Neuronal stem cell (in vitro differentiated cells): Measurements from ENCODE around the gene CES3.

ENCODE experiments used
- DNase-seq: peaks from one replicate; pipeline ENCODE4 v3.0.0-alpha.2; 2013; ENCODE audit warnings: low spot score
- H2AFZ ChIP-seq: one replicate; pipeline ENCODE4 v1.6.1; 2013; ENCODE audit warnings: mild to moderate bottlenecking, low read length, inconsistent platforms
- H2AK5ac ChIP-seq: 2 replicates; pipeline ENCODE4 v1.6.1; 2013; ENCODE audit warnings: low read depth, mild to moderate bottlenecking, inconsistent platforms, low read length, moderate library complexity, mixed read lengths
- H2BK120ac ChIP-seq: 2 replicates; pipeline ENCODE4 v1.6.1; 2013; ENCODE audit warnings: low read depth, mild to moderate bottlenecking, inconsistent platforms, low read length, moderate library complexity, mixed read lengths
- H2BK12ac ChIP-seq: one replicate; pipeline ENCODE4 v1.6.1; 2013; ENCODE audit warnings: low read length, inconsistent platforms
- H2BK15ac ChIP-seq: 2 replicates; pipeline ENCODE4 v1.6.1; 2013; ENCODE audit warnings: mild to moderate bottlenecking, low read length, inconsistent platforms, mixed read lengths
- H2BK5ac ChIP-seq: one replicate; pipeline ENCODE4 v1.6.1; 2013; ENCODE audit warnings: inconsistent platforms, mild to moderate bottlenecking, low read length, moderate library complexity
- H3K14ac ChIP-seq: one replicate; pipeline ENCODE4 v1.6.1; 2013; ENCODE audit warnings: low read length, inconsistent platforms
- H3K18ac ChIP-seq: 2 replicates; pipeline ENCODE4 v1.6.1; 2013; ENCODE audit warnings: low read length, inconsistent platforms
- H3K23ac ChIP-seq: 2 replicates; pipeline ENCODE4 v1.6.1; 2013; ENCODE audit warnings: low read depth, mild to moderate bottlenecking, mixed read lengths, low read length, inconsistent platforms; ENCODE audit not compliant: poor library complexity
- H3K27ac ChIP-seq: replicated peaks from 3 replicates; pipeline ENCODE4 v1.5.1; 2013; ENCODE audit warnings: low read length, inconsistent platforms
- H3K27me3 ChIP-seq, 3 experiments: 2 replicates each; pipeline ENCODE4 v1.6.1; 2013; ENCODE audit warnings: low read length in 3 of 3, mild to moderate bottlenecking in 2 of 3, inconsistent platforms in 1 of 3, low read depth in 1 of 3, mixed read lengths in 1 of 3, moderate library complexity in 1 of 3; ENCODE audit not compliant: control insufficient read depth in 3 of 3, insufficient read depth in 3 of 3
- H3K36me3 ChIP-seq, 2 donors: replicated peaks in 1 of 2; 2 replicates each; pipeline ENCODE4 v1.6.1; 2013; ENCODE audit warnings: low read length in 2 of 2; ENCODE audit not compliant: control insufficient read depth in 2 of 2, insufficient read depth in 2 of 2
- H3K4ac ChIP-seq: 2 replicates; pipeline ENCODE4 v1.6.1; 2013; ENCODE audit warnings: inconsistent platforms, mild to moderate bottlenecking, low read length, moderate library complexity
- H3K4me1 ChIP-seq, 2 donors: 1 replicate in 1 of 2; 2 replicates in 1 of 2; pipeline ENCODE4 v1.6.1; 2013; ENCODE audit warnings: low read length in 2 of 2, low read depth in 1 of 2; ENCODE audit not compliant: control insufficient read depth in 2 of 2, insufficient read depth in 1 of 2
- H3K4me2 ChIP-seq: one replicate; pipeline ENCODE4 v1.6.1; 2013; ENCODE audit warnings: mild to moderate bottlenecking, low read length, inconsistent platforms; ENCODE audit not compliant: insufficient read depth, poor library complexity, severe bottlenecking
- H3K4me3 ChIP-seq, 2 donors: 2 replicates each; pipeline ENCODE4 v1.5.1; 2013; ENCODE audit warnings: low read length in 2 of 2, mild to moderate bottlenecking in 2 of 2, inconsistent platforms in 1 of 2, moderate library complexity in 1 of 2
- H3K79me1 ChIP-seq: one replicate; pipeline ENCODE4 v1.6.1; 2013; ENCODE audit warnings: low read depth, mild to moderate bottlenecking, inconsistent platforms, low read length, moderate library complexity
- H3K9ac ChIP-seq: one replicate; pipeline ENCODE4 v1.6.1; 2013; ENCODE audit warnings: mild to moderate bottlenecking, low read depth, low read length, inconsistent platforms; ENCODE audit not compliant: poor library complexity
- H3K9me3 ChIP-seq, 2 donors: replicated peaks in 1 of 2; 2 replicates each; pipeline versions ENCODE3 to v1.6.1; 2013; ENCODE audit warnings: low read length in 2 of 2, mild to moderate bottlenecking in 2 of 2, inconsistent platforms in 1 of 2, low read depth in 1 of 2, mixed read lengths in 1 of 2, moderate library complexity in 1 of 2; ENCODE audit not compliant: control insufficient read depth in 2 of 2, insufficient read depth in 1 of 2
- H4K8ac ChIP-seq: one replicate; pipeline ENCODE4 v1.6.1; 2013; ENCODE audit warnings: low read depth, mild to moderate bottlenecking, inconsistent platforms, low read length, moderate library complexity
- H4K91ac ChIP-seq: one replicate; pipeline ENCODE4 v1.6.1; 2013; ENCODE audit warnings: low read length, low read depth, mild to moderate bottlenecking, inconsistent platforms; ENCODE audit not compliant: poor library complexity
- WGBS, 2 donors: extraction: QIAGEN DNeasy Blood & Tissue Kit; methylation state at CpG; one replicate each; pipeline ENCODE4 v1.1.7; 2013; ENCODE audit warnings: missing lambda C conversion rate in 2 of 2, mixed read lengths in 1 of 2; ENCODE audit not compliant: insufficient read length in 2 of 2, insufficient replicate concordance in 1 of 2; ENCODE audit errors: extremely low coverage in 2 of 2; 5-methylcytosine and 5-hydroxymethylcytosine counted together

CES3 gene

DNA sequence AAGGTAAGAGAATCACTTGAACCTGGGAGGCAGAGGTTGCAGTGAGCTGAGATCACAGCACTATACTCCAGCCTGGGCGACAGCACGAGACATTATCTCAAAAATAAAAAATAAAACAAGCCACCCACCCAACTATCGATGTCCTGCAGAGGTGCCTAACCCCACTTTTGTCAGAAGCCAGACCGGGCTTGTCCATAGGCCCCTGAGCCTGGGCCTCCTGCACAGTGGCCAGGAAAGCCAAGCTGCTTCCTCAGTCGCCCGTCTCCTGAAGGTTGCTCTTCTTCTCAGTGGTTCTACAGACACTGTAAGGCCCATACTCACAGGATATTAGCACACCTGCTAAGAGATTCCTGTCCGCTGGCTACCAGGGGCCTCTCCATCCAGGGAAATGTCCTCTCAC lies 14.5 kb upstream of the CES3 start:
- no peak overlapping the region for H3K18ac ChIP-seq
- no peaks in the 10 kb centered on the region for H3K79me1 ChIP-seq
- no peak overlapping the region for H3K9ac ChIP-seq
- H3K27ac ChIP-seq: no peak overlapping the region
- peaks cover 0 to 2% of the 10 kb centered on the region in 2 donors for H3K9me3 ChIP-seq
- H2AK5ac ChIP-seq: no peak overlapping the region
- H4K8ac ChIP-seq: no peak overlapping the region
- no peak overlapping the region for H2AFZ ChIP-seq
- peaks cover 0 to 29% (median 8%) of the 10 kb centered on the region in 3 experiments for H3K27me3 ChIP-seq
- H3K4me2 ChIP-seq: no peak overlapping the region
- no peak overlapping the region for H2BK5ac ChIP-seq
- no peak overlapping the region for H3K4me3 ChIP-seq
- H4K91ac ChIP-seq: no peak overlapping the region
- H2BK15ac ChIP-seq: no peak overlapping the region
- no peaks in the 10 kb centered on the region for H3K4me1 ChIP-seq
- no peak overlapping the region for H2BK12ac ChIP-seq
- H3K14ac ChIP-seq: no peak overlapping the region
- H3K36me3 ChIP-seq: peaks cover 12 to 26% of the 10 kb centered on the region in 2 donors
- H2BK120ac ChIP-seq: no peak overlapping the region
- DNase-seq: no peak
- no peak overlapping the region for H3K4ac ChIP-seq
- H3K23ac ChIP-seq: no peak overlapping the region
- no CpG with 5 or more reads among the region's 7 CpGs for WGBS, 2 donors

DNA sequence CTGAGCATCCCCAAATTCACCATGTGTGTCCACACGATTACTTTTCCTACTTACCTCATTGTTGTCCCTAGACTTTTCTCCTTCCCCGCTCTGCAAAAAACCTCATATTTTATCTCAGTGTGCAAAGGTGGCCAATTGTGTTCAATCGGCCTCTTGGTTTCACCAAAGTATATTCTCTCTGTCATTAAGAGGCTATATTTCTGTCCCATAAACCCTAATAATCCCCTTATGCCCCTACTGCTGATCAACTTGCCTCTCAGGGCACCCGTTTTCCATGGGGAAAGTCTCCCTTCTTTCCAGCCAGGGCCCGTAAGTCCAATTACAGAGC lies 14.1 kb upstream of the CES3 start:
- no peak overlapping the region for H3K23ac ChIP-seq
- H3K9ac ChIP-seq: no peak overlapping the region
- no peak overlapping the region for H4K91ac ChIP-seq
- no peak overlapping the region for H2BK12ac ChIP-seq
- no peak overlapping the region for H3K4me2 ChIP-seq
- no peak overlapping the region for H2BK5ac ChIP-seq
- H3K18ac ChIP-seq: no peak overlapping the region
- H3K4ac ChIP-seq: no peak overlapping the region
- peaks cover 10 to 22% of the 10 kb centered on the region in 2 donors for H3K36me3 ChIP-seq
- no peak overlapping the region for H2BK15ac ChIP-seq
- H3K14ac ChIP-seq: no peak overlapping the region
- peaks cover 0 to 1% of the 10 kb centered on the region in 2 donors for H3K9me3 ChIP-seq
- no peak overlapping the region for H3K27ac ChIP-seq
- H3K4me3 ChIP-seq: no peak overlapping the region
- H4K8ac ChIP-seq: no peak overlapping the region
- WGBS, 2 donors: no CpG with 5 or more reads among the region's 5 CpGs
- peaks cover 0 to 29% (median 8%) of the 10 kb centered on the region in 3 experiments for H3K27me3 ChIP-seq
- DNase-seq: no peak
- H3K79me1 ChIP-seq: no peaks in the 10 kb centered on the region
- no peaks in the 10 kb centered on the region for H3K4me1 ChIP-seq
- no peak overlapping the region for H2AFZ ChIP-seq
- no peak overlapping the region for H2AK5ac ChIP-seq
- no peak overlapping the region for H2BK120ac ChIP-seq

DNA sequence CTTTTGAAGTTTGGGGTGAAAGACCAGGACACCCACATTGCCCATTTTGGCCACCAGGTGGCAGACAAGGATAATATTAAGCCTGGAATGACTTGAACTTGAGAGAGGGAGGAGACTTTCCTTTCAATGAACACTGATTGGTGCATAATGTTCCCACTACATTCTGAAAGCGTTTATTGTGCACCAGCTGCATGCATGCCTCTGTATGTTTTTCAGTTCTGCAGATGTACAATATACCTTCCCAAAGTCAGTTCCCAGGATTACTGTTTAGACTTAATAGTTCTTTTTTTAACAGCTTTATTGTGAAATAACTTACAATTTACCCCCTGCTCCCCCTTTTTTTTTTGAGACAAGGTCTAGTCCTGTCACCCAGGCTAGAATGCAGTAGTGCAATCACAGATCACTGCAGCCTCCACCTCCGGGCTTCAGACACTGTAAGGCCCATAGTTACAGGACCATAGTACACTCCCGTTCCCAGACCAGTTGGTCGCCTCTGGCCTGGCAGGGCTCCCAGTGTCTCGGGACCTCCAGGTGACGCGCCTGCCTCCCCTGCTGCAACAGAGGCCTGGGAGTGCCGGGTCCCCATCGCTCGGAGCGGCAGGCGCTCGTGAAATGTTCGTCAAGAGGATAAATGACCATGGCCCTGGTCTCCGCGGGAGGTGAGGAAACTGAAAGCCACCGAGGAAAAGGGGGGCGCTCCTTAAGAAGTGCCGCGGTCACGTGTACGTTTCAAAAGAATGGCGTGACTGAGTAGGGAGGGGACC lies 13.6 kb upstream of the CES3 start:
- H4K91ac ChIP-seq: no peak overlapping the region
- H3K9ac ChIP-seq: no peak overlapping the region
- no peak overlapping the region for H3K14ac ChIP-seq
- H3K4me1 ChIP-seq: no peaks in the 10 kb centered on the region
- peaks cover 5 to 17% of the 10 kb centered on the region in 2 donors for H3K36me3 ChIP-seq
- no CpG with 5 or more reads among the region's 23 CpGs for WGBS, 2 donors
- H3K18ac ChIP-seq: no peak overlapping the region
- no peak overlapping the region for H2AK5ac ChIP-seq
- no peak overlapping the region for H2BK12ac ChIP-seq
- no peaks in the 10 kb centered on the region for H3K9me3 ChIP-seq
- H3K79me1 ChIP-seq: no peaks in the 10 kb centered on the region
- H2AFZ ChIP-seq: no peak overlapping the region
- no peak overlapping the region for H2BK5ac ChIP-seq
- H3K23ac ChIP-seq: no peak overlapping the region
- DNase-seq: peak; percentile 64
- H3K4me3 ChIP-seq: peak overlapping the region in 1 of 2 donors; percentile 60
- peaks cover 0 to 29% (median 8%) of the 10 kb centered on the region in 3 experiments for H3K27me3 ChIP-seq
- H3K27ac ChIP-seq: no peak overlapping the region
- H4K8ac ChIP-seq: no peak overlapping the region
- no peak overlapping the region for H2BK15ac ChIP-seq
- no peak overlapping the region for H2BK120ac ChIP-seq
- no peak overlapping the region for H3K4ac ChIP-seq
- H3K4me2 ChIP-seq: no peak overlapping the region

DNA sequence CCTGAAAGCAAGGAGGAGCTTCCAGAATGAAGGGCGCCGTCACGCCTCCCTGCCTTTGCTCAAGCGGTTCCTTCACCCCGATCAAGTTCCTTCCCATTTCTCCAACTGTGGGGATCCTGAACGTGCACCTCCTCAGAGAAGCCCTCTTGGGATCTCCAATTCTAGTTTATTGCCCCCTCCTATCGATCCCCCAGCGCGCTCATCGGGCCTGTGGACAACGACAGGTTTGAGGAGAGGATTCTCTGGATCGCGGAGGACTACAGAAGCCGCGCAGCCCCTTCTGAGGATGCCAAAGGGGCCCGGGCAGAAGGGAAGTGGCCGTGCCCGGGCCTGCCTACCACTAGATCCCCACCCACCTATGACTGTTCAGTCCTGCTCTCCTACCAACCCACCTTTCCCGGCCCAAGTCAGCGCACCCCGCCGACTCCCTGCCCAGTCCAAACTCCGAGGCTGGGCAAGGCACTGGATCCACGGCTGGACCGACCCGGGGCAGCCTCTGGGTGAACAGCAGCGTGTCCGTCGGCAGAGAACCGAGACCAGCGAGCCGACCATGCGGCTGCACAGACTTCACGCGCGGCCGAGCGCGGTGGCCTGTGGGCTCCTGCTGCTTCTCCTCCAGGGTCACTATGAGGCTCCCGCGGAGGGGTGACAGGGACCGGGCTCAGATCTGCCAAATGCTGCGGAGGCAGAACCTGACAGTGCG lies 12.8 kb upstream of the CES3 start:
- no peak overlapping the region for H2BK120ac ChIP-seq
- no peak overlapping the region for H4K91ac ChIP-seq
- no peak overlapping the region for H3K27ac ChIP-seq
- peak overlapping the region; percentile 91 for H3K23ac ChIP-seq
- peaks cover 0 to 29% (median 11%) of the 10 kb centered on the region in 3 experiments for H3K27me3 ChIP-seq
- WGBS, 2 donors: no CpG with 5 or more reads among the region's 44 CpGs
- H2AK5ac ChIP-seq: no peak overlapping the region
- H3K18ac ChIP-seq: peak overlapping the region; percentile 57
- no peak overlapping the region for H3K4me2 ChIP-seq
- H3K9me3 ChIP-seq: no peaks in the 10 kb centered on the region
- no peak overlapping the region for H2BK15ac ChIP-seq
- H2AFZ ChIP-seq: no peak overlapping the region
- DNase-seq: no peak
- no peak overlapping the region for H3K4ac ChIP-seq
- no peak overlapping the region for H3K4me3 ChIP-seq
- peak overlapping the region; percentile 21 for H3K14ac ChIP-seq
- no peak overlapping the region for H3K9ac ChIP-seq
- peak overlapping the region; percentile 43 for H4K8ac ChIP-seq
- H3K36me3 ChIP-seq: peaks cover under 1 to 9% of the 10 kb centered on the region in 2 donors
- no peaks in the 10 kb centered on the region for H3K4me1 ChIP-seq
- no peaks in the 10 kb centered on the region for H3K79me1 ChIP-seq
- no peak overlapping the region for H2BK5ac ChIP-seq
- H2BK12ac ChIP-seq: no peak overlapping the region
